NOMO-1 treated with dmso at 0.1 percent for 144 hours (cell line): Measurements from ENCODE around the gene S100A7A.
"Not testable (repeated sequence)": the region's sequence is repeated elsewhere in the genome, so short reads cannot be mapped to it uniquely, and the experiment has no call there.

Experiments
- DNase-seq: peaks from one replicate; lab custom pipeline; 2025; ENCODE audit not compliant: unreplicated experiment; lab: John Stamatoyannopoulos, UW

Gene S100A7A

GRCh38 chr1:153456396-153456795 is 40.1 kb downstream of the S100A7A start:
- no peak for DNase-seq

- DNase-seq, result no peak
Observed at GRCh38 chr1:153459655-153460054, 43.3 kb downstream of the S100A7A start.

- no peak for DNase-seq
Observed at GRCh38 chr1:153460551-153460950, 44.2 kb downstream of the S100A7A start, which contains the start of gene S100A7. Gene S100A7 (minus strand): TSS chr1:153460651. CDS start chr1:153459013, 1,638 bp downstream.

GRCh38 chr1:153462741-153463140 is 46.4 kb downstream of the S100A7A start:
- DNase-seq, result not testable (repeated sequence)

- DNase-seq, result peak; percentile 11
Observed at GRCh38 chr1:153465811-153466636, 49.7 kb downstream of the S100A7A start.

- no peak for DNase-seq
Observed at GRCh38 chr1:153466908-153467307, 50.6 kb downstream of the S100A7A start.

GRCh38 chr1:153470707-153471106 is 54.4 kb downstream of the S100A7A start:
- peak; percentile 11 for DNase-seq
